ENCODE data around the gene TMEM150B. TPM values are rescaled to one million over a fixed set of nuclear protein-coding genes. Genes with fewer than 3 reads are reported as not detected.

TMEM150B gene
- total RNA-seq, 1 experiment from 2014 or later = not detected

- Histone ChIP-seq H3K4me3 (ENCODE audit: low read depth, low read length, poor library complexity, severe bottlenecking) (no peak overlapping the region), H3K4me1 (ENCODE audit: insufficient read depth, low read length, poor library complexity, severe bottlenecking) (no peaks in the 10 kb centered on the region), H3K9me3 (ENCODE audit: low read depth, low read length, poor library complexity, severe bottlenecking) (no peaks in the 10 kb centered on the region), H3K36me3 (ENCODE audit: insufficient read depth, low read length, poor library complexity, severe bottlenecking) (no peaks in the 10 kb centered on the region), H3K27ac (ENCODE audit: low read depth, low read length, poor library complexity, severe bottlenecking) (no peak overlapping the region), H3K27me3 (replicated peaks; ENCODE audit: insufficient read depth, low read depth, low read length, poor library complexity) (no peaks in the 10 kb centered on the region)
- DNase-seq (ENCODE audit: low spot score) = no peak
- ChIA-PET CTCF (no interaction called here), POLR2A (ENCODE audit: low non-redundant PET) (no interaction called here)
- TF ChIP-seq EZH2 (IDR thresholded peaks at IDR 0.05; ENCODE audit: borderline replicate concordance, low read depth, low read length, poor library complexity, severe bottlenecking) (no peak), CTCF (conservative IDR thresholded peaks at IDR 0.05; ENCODE audit: low read depth, low read length) (no peak)
- no TSS peak for BruUV-seq (replicated peaks)
- intact Hi-C loops (cut with micrococcal nuclease; ENCODE audit: unreplicated experiment) = no loop called here
Observed at GRCh38 chr19:55324662-55325061, 479 bp downstream of the TMEM150B start.

- intact Hi-C loops (cut with micrococcal nuclease; ENCODE audit: unreplicated experiment) = no loop called here
- no peak for TF ChIP-seq EZH2 (IDR thresholded peaks at IDR 0.05; ENCODE audit: borderline replicate concordance, low read depth, low read length, poor library complexity, severe bottlenecking)
- no peak for TF ChIP-seq CTCF (conservative IDR thresholded peaks at IDR 0.05; ENCODE audit: low read depth, low read length)
- no peak for DNase-seq (ENCODE audit: low spot score)
- Histone ChIP-seq H3K9me3 (ENCODE audit: low read depth, low read length, poor library complexity, severe bottlenecking) (no peaks in the 10 kb centered on the region), H3K36me3 (ENCODE audit: insufficient read depth, low read length, poor library complexity, severe bottlenecking) (no peaks in the 10 kb centered on the region), H3K27ac (ENCODE audit: low read depth, low read length, poor library complexity, severe bottlenecking) (no peak overlapping the region), H3K27me3 (replicated peaks; ENCODE audit: insufficient read depth, low read depth, low read length, poor library complexity) (no peaks in the 10 kb centered on the region), H3K4me3 (ENCODE audit: low read depth, low read length, poor library complexity, severe bottlenecking) (no peak overlapping the region), H3K4me1 (ENCODE audit: insufficient read depth, low read length, poor library complexity, severe bottlenecking) (no peaks in the 10 kb centered on the region)
- ChIA-PET POLR2A (ENCODE audit: low non-redundant PET) (no interaction called here), CTCF (no interaction called here)
- BruUV-seq (replicated peaks) = no TSS peak
Observed at GRCh38 chr19:55322204-55322885, 2.8 kb downstream of the TMEM150B start.

GRCh38 chr19:55321466-55322137, 3.5 kb downstream of the TMEM150B start:
- POLR2A ChIA-PET (ENCODE audit: low non-redundant PET) = interaction anchor here (0.6 kb wide), 1 partner anchor 18 kb away, joined by 4 read pairs; the partner anchor contains the start of gene KMT5C
- intact Hi-C loops (cut with micrococcal nuclease; ENCODE audit: unreplicated experiment) = no loop called here
- no peak for DNase-seq (ENCODE audit: low spot score)
- H3K27ac ChIP-seq (ENCODE audit: low read depth, low read length, poor library complexity, severe bottlenecking) = no peak overlapping the region
- H3K27me3 ChIP-seq (replicated peaks; ENCODE audit: insufficient read depth, low read depth, low read length, poor library complexity) = no peaks in the 10 kb centered on the region
- CTCF ChIA-PET = no interaction called here
- no peaks in the 10 kb centered on the region for H3K4me1 ChIP-seq (ENCODE audit: insufficient read depth, low read length, poor library complexity, severe bottlenecking)
- no peaks in the 10 kb centered on the region for H3K36me3 ChIP-seq (ENCODE audit: insufficient read depth, low read length, poor library complexity, severe bottlenecking)
- no peak for TF ChIP-seq EZH2 (IDR thresholded peaks at IDR 0.05; ENCODE audit: borderline replicate concordance, low read depth, low read length, poor library complexity, severe bottlenecking)
- TF ChIP-seq CTCF (conservative IDR thresholded peaks at IDR 0.05; ENCODE audit: low read depth, low read length) = no peak
- H3K4me3 ChIP-seq (ENCODE audit: low read depth, low read length, poor library complexity, severe bottlenecking) = no peak overlapping the region
- H3K9me3 ChIP-seq (ENCODE audit: low read depth, low read length, poor library complexity, severe bottlenecking) = no peaks in the 10 kb centered on the region
- BruUV-seq (replicated peaks) = no TSS peak

Measured in A673 (cell line).